Kidney glomerular epithelial cell (primary cell): ENCODE measurements around the gene C17orf67.

Source experiments
- DNase-seq: peaks from one replicate; lab custom pipeline; 2025; lab: John Stamatoyannopoulos, UW

Gene C17orf67

GRCh38 chr17:56833057-56833808, 487 bp downstream of the C17orf67 start:
- peak; percentile 44 for DNase-seq

GRCh38 chr17:56832446-56832845, 1.3 kb downstream of the C17orf67 start:
- DNase-seq, result no peak

- DNase-seq, result no peak
Observed at GRCh38 chr17:56831369-56832095, 2.2 kb downstream of the C17orf67 start.

- DNase-seq, result no peak
Observed at GRCh38 chr17:56830726-56831368, 2.9 kb downstream of the C17orf67 start.

GRCh38 chr17:56826611-56827414, 6.9 kb downstream of the C17orf67 start:
- DNase-seq, result no peak

- DNase-seq, result peak; percentile 6
Observed at GRCh38 chr17:56824503-56824902, 9.2 kb downstream of the C17orf67 start.

- DNase-seq, result no peak
Observed at GRCh38 chr17:56823848-56824247, 9.9 kb downstream of the C17orf67 start.

- DNase-seq, result no peak
Observed at GRCh38 chr17:56822725-56823124, 11.0 kb downstream of the C17orf67 start.

- no peak for DNase-seq
Observed at GRCh38 chr17:56821847-56822534, 11.7 kb downstream of the C17orf67 start.

GRCh38 chr17:56820207-56820606, 13.5 kb downstream of the C17orf67 start:
- DNase-seq, result no peak

GRCh38 chr17:56819431-56820145, 14.1 kb downstream of the C17orf67 start:
- peak; percentile 80 for DNase-seq

GRCh38 chr17:56819030-56819429, 14.7 kb downstream of the C17orf67 start:
- no peak for DNase-seq

- DNase-seq, result no peak
Observed at GRCh38 chr17:56817066-56817465, 16.7 kb downstream of the C17orf67 start.

- no peak for DNase-seq
Observed at GRCh38 chr17:56815711-56816110, 18.0 kb downstream of the C17orf67 start.

GRCh38 chr17:56812901-56813388, 20.8 kb downstream of the C17orf67 start:
- DNase-seq, result no peak

- no peak for DNase-seq
Observed at GRCh38 chr17:56810891-56811775, 22.6 kb downstream of the C17orf67 start.

GRCh38 chr17:56810343-56810742, 23.4 kb downstream of the C17orf67 start:
- DNase-seq, result no peak

- no peak for DNase-seq
Observed at GRCh38 chr17:56809820-56810179, 23.9 kb downstream of the C17orf67 start.

- no peak for DNase-seq
Observed at GRCh38 chr17:56809106-56809819, 24.5 kb downstream of the C17orf67 start.
